HepG2 (cell line): Measurements from ENCODE around the gene IL1RL1. TPM values are rescaled to one million over a fixed set of nuclear protein-coding genes. Genes with fewer than 3 reads are reported as not detected.

ENCODE experiments used
- ERF ChIP-seq: IDR thresholded peaks from 2 replicates; pipeline ENCODE4 v1.6.1; 2018; ENCODE audit warnings: missing biosample characterization, missing genetic modification reagents
- HNRNPL ChIP-seq: fragments of 200-400 bp; formaldehyde crosslinking; IDR thresholded peaks from 2 replicates; pipeline ENCODE4 v1.6.1; 2017; ENCODE audit warnings: mild to moderate bottlenecking, low read depth, low read length
- NCOA1 ChIP-seq: sonication (generic); formaldehyde crosslinking; IDR thresholded peaks from 2 replicates; pipeline ENCODE4 v1.9.0; 2021; ENCODE audit warnings: missing genetic modification reagents
- NFIC ChIP-seq: IDR thresholded peaks from 2 replicates; pipeline ENCODE4 v1.6.1; 2012; ENCODE audit warnings: mild to moderate bottlenecking, low read length, inconsistent platforms
- PHF5A ChIP-seq: IDR thresholded peaks from one replicate; pipeline ENCODE4 v1.6.1; 2018; ENCODE audit warnings: low read depth, missing genetic modification reagents; ENCODE audit not compliant: unreplicated experiment
- RXRA ChIP-seq: sonication (generic); formaldehyde crosslinking; IDR thresholded peaks from 2 replicates; pipeline ENCODE4 v1.5.1; 2020; ENCODE audit warnings: missing genetic modification reagents
- RXRB ChIP-seq: IDR thresholded peaks from 2 replicates; pipeline ENCODE4 v1.6.1; 2016; ENCODE audit warnings: borderline replicate concordance, missing genetic modification reagents, missing compliant biosample characterization
- TBP ChIP-seq: sonication (generic); formaldehyde crosslinking; IDR thresholded peaks from 2 replicates; pipeline ENCODE4 v1.5.0; 2020; ENCODE audit warnings: missing genetic modification reagents
- polyA plus RNA-seq, 8 experiments: library from polyadenylated mRNA; depleted of rRNA in 3 of 8; stranded (reverse) in 7 of 8; unstranded in 1 of 8; fragments of >200 nt; fragmentation: Illumina TruSeq in 4 of 8; extraction: Trizol in 4 of 8; gene quantifications; 2 replicates each; pipeline versions ENCODE4 v1.2.1 to v1.2.3, GENCODE V29; 2011 to 2016; ENCODE audit warnings: low read depth in 4 of 8, missing spikeins in 1 of 8, mixed read lengths in 1 of 8; ENCODE audit not compliant: insufficient read depth in 1 of 8
- total RNA-seq, 5 experiments: library from RNA; depleted of rRNA; stranded (reverse); fragments of >200 nt; fragmentation: Illumina TruSeq; extraction: Trizol; gene quantifications; 2 replicates each; pipeline ENCODE4 v1.2.3, GENCODE V29; 2016; ENCODE audit warnings: low read depth in 1 of 5
- TF ChIP-seq, protein P1 (sequence below), 2 experiments: fragments of 450-650 bp in 1 of 2; sonication (generic) in 1 of 2; formaldehyde crosslinking in 1 of 2; IDR thresholded peaks; 2 replicates each; pipeline versions ENCODE4 v1.6.1 to v1.8.0; 2016 to 2022; ENCODE audit warnings: antibody characterized with exemption in 1 of 2, mild to moderate bottlenecking in 1 of 2, missing genetic modification reagents in 1 of 2
- TF ChIP-seq, protein P2 (sequence below): sonication (generic); formaldehyde crosslinking; IDR thresholded peaks from 2 replicates; pipeline ENCODE4 v1.9.0; 2021; ENCODE audit warnings: missing genetic modification reagents, borderline replicate concordance
- TF ChIP-seq, protein P3 (sequence below): sonication (generic); formaldehyde crosslinking; conservative IDR thresholded peaks from 2 replicates; pipeline ENCODE4 v1.4.0; 2020; ENCODE audit warnings: missing genetic modification reagents
- TF ChIP-seq, protein P4 (sequence below): sonication (generic); formaldehyde crosslinking; IDR thresholded peaks from 2 replicates; pipeline ENCODE4 v1.5.0; 2020; ENCODE audit warnings: mild to moderate bottlenecking, missing genetic modification reagents

IL1RL1 gene
- total and polyA plus RNA-seq, 2 of the 13 experiments (the other 11 are each of a cell fraction or from before 2014, with no cell fraction given), result 0.02 to 0.03 TPM

DNA sequence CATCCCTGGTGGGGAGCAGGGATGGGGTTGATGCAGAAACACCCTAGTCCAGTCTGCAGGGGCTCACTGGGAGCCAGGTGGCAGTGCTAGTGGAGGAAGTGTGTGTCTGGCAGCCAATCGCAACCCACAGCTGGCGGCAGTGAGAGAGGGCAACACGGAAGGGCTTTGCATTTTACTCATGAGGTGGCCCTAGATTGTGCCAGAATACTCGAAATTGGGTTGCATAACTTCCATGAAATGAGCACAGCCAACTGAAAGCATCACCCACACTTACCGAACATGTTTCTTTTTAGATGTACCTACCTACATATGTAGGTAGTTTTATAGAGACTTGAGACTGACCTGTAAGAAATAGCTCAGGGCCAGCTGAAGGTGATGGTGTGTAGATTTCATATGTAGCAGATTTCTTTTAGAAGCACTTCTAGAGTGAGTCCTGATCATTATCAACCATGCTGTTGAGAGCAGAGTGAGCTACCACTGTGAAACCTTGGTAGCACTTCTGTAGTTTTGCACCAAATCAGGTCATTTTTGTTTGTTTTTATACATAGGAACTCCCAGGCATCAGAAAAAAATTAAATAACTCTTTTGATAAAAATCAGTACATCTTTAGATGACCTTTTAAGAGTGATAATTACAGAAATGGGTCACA, 57.2 kb downstream of the IL1RL1 start (continued):
- TF ChIP-seq, protein P1, sequence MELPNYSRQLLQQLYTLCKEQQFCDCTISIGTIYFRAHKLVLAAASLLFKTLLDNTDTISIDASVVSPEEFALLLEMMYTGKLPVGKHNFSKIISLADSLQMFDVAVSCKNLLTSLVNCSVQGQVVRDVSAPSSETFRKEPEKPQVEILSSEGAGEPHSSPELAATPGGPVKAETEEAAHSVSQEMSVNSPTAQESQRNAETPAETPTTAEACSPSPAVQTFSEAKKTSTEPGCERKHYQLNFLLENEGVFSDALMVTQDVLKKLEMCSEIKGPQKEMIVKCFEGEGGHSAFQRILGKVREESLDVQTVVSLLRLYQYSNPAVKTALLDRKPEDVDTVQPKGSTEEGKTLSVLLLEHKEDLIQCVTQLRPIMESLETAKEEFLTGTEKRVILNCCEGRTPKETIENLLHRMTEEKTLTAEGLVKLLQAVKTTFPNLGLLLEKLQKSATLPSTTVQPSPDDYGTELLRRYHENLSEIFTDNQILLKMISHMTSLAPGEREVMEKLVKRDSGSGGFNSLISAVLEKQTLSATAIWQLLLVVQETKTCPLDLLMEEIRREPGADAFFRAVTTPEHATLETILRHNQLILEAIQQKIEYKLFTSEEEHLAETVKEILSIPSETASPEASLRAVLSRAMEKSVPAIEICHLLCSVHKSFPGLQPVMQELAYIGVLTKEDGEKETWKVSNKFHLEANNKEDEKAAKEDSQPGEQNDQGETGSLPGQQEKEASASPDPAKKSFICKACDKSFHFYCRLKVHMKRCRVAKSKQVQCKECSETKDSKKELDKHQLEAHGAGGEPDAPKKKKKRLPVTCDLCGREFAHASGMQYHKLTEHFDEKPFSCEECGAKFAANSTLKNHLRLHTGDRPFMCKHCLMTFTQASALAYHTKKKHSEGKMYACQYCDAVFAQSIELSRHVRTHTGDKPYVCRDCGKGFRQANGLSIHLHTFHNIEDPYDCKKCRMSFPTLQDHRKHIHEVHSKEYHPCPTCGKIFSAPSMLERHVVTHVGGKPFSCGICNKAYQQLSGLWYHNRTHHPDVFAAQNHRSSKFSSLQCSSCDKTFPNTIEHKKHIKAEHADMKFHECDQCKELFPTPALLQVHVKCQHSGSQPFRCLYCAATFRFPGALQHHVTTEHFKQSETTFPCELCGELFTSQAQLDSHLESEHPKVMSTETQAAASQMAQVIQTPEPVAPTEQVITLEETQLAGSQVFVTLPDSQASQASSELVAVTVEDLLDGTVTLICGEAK (IDR thresholded peaks at IDR 0.05), result no peak
- TF ChIP-seq, protein P1 (CRISPR knock-in tag; IDR thresholded peaks at IDR 0.05), result no peak
- TF ChIP-seq TBP (CRISPR knock-in tag), result no peak
- no peak for TF ChIP-seq HNRNPL
- no peak for TF ChIP-seq ERF (CRISPR knock-in tag)
- TF ChIP-seq, protein P2, sequence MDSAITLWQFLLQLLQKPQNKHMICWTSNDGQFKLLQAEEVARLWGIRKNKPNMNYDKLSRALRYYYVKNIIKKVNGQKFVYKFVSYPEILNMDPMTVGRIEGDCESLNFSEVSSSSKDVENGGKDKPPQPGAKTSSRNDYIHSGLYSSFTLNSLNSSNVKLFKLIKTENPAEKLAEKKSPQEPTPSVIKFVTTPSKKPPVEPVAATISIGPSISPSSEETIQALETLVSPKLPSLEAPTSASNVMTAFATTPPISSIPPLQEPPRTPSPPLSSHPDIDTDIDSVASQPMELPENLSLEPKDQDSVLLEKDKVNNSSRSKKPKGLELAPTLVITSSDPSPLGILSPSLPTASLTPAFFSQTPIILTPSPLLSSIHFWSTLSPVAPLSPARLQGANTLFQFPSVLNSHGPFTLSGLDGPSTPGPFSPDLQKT, result no peak
- TF ChIP-seq NFIC, result no peak
- no peak for TF ChIP-seq RXRA
- TF ChIP-seq, protein P3, sequence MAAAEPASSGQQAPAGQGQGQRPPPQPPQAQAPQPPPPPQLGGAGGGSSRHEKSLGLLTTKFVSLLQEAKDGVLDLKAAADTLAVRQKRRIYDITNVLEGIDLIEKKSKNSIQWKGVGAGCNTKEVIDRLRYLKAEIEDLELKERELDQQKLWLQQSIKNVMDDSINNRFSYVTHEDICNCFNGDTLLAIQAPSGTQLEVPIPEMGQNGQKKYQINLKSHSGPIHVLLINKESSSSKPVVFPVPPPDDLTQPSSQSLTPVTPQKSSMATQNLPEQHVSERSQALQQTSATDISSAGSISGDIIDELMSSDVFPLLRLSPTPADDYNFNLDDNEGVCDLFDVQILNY (CRISPR knock-in tag), result no peak
- no peak for TF ChIP-seq NCOA1 (CRISPR knock-in tag)
- TF ChIP-seq, protein P4, sequence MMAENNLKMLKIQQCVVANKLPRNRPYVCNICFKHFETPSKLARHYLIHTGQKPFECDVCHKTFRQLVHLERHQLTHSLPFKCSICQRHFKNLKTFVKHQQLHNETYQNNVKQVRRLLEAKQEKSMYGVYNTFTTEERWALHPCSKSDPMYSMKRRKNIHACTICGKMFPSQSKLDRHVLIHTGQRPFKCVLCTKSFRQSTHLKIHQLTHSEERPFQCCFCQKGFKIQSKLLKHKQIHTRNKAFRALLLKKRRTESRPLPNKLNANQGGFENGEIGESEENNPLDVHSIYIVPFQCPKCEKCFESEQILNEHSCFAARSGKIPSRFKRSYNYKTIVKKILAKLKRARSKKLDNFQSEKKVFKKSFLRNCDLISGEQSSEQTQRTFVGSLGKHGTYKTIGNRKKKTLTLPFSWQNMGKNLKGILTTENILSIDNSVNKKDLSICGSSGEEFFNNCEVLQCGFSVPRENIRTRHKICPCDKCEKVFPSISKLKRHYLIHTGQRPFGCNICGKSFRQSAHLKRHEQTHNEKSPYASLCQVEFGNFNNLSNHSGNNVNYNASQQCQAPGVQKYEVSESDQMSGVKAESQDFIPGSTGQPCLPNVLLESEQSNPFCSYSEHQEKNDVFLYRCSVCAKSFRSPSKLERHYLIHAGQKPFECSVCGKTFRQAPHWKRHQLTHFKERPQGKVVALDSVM (CRISPR knock-in tag), result no peak
- no peak for TF ChIP-seq PHF5A (CRISPR knock-in tag)
- no peak for TF ChIP-seq RXRB
